Ascending aorta (tissue), 2 donors: ENCODE measurements around the gene PCDHGA4. TPM values are rescaled to one million over a fixed set of nuclear protein-coding genes. Genes with fewer than 3 reads are reported as not detected.

Source experiments
- DNase-seq, 2 donors: peaks; one replicate each; pipeline ENCODE4 v3.0.0-alpha.2; 2019; ENCODE audit warnings: low spot score in 2 of 2
- H3K27ac ChIP-seq, 2 donors: fragments of 200-600 bp; sonication (generic); one replicate each; pipeline ENCODE4 v1.5.1; 2016 to 2017; ENCODE audit warnings: mild to moderate bottlenecking in 1 of 2
- H3K27me3 ChIP-seq: fragments of 200-600 bp; sonication (generic); one replicate; pipeline ENCODE4 v1.5.1; 2017
- H3K36me3 ChIP-seq, 2 donors: fragments of 200-600 bp; sonication (generic); one replicate each; pipeline ENCODE4 v1.5.1; 2016
- H3K4me1 ChIP-seq, 2 donors: fragments of 200-600 bp; sonication (generic); one replicate each; pipeline ENCODE4 v1.5.1; 2016 to 2017; ENCODE audit warnings: mild to moderate bottlenecking in 1 of 2
- H3K4me3 ChIP-seq, 2 donors: fragments of 200-600 bp; sonication (generic); one replicate each; pipeline ENCODE4 v1.5.1; 2016 to 2017; ENCODE audit warnings: mild to moderate bottlenecking in 1 of 2
- H3K9me3 ChIP-seq, 2 donors: fragments of 200-600 bp; sonication (generic); one replicate each; pipeline ENCODE4 v1.5.1; 2016
- intact Hi-C: fragments of 100-400 bp; cut with DNase I; formaldehyde crosslinking; loops from one replicate; pipeline ENCODE4 v1.15.1; 2023
- total RNA-seq: library from RNA; depleted of rRNA; stranded (reverse); fragments of >200 nt; gene quantifications from one replicate; pipeline ENCODE4 v1.1.0, GENCODE V29; 2016
- TF ChIP-seq, protein P1 (sequence below), 3 experiments: fragments of 200-600 bp in 2 of 3; fragments of 450-650 bp in 1 of 3; sonication (generic) in 2 of 3; IDR thresholded peaks; one replicate each; pipeline ENCODE4 v1.5.1; 2016 to 2019; ENCODE audit warnings: antibody characterized with exemption in 3 of 3, mild to moderate bottlenecking in 1 of 3, moderate library complexity in 1 of 3

The PCDHGA4 gene
- total RNA-seq, 1 donor from 2014 or later = 4.3 TPM

DNA sequence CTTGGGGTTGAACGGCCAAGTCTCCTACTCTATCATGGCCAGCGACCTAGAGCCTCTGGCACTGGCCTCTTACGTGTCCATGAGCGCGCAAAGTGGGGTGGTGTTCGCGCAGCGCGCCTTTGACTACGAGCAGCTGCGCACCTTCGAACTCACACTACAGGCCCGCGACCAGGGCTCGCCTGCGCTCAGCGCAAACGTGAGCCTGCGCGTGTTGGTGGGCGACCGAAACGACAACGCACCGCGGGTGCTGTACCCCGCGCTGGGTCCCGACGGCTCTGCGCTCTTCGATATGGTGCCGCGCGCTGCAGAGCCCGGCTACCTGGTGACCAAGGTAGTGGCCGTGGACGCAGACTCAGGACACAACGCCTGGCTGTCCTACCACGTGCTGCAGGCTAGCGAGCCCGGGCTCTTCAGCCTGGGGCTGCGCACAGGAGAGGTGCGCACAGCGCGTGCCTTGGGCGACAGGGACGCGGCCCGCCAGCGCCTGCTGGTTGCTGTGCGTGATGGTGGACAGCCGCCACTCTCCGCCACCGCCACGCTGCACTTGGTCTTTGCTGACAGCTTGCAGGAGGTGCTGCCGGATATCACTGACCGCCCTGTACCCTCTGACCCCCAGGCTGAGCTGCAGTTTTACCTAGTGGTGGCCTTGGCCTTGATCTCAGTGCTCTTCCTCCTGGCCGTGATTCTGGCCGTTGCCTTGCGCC, 44.9 kb downstream of the PCDHGA4 start:
- no peaks in the 10 kb centered on the region for H3K4me1 ChIP-seq
- intact Hi-C loops = loop anchor here (5.0 to 10.0 kb wide), 2 partner anchors 125 to 163 kb away; no protein-coding TSS in a partner anchor
- peaks cover 79 to 97% of the 10 kb centered on the region in 2 donors for H3K9me3 ChIP-seq
- H3K27me3 ChIP-seq = no peaks in the 10 kb centered on the region
- H3K27ac ChIP-seq = no peak overlapping the region
- H3K36me3 ChIP-seq = peaks cover 0 to 5% of the 10 kb centered on the region in 2 donors
- TF ChIP-seq, protein P1, sequence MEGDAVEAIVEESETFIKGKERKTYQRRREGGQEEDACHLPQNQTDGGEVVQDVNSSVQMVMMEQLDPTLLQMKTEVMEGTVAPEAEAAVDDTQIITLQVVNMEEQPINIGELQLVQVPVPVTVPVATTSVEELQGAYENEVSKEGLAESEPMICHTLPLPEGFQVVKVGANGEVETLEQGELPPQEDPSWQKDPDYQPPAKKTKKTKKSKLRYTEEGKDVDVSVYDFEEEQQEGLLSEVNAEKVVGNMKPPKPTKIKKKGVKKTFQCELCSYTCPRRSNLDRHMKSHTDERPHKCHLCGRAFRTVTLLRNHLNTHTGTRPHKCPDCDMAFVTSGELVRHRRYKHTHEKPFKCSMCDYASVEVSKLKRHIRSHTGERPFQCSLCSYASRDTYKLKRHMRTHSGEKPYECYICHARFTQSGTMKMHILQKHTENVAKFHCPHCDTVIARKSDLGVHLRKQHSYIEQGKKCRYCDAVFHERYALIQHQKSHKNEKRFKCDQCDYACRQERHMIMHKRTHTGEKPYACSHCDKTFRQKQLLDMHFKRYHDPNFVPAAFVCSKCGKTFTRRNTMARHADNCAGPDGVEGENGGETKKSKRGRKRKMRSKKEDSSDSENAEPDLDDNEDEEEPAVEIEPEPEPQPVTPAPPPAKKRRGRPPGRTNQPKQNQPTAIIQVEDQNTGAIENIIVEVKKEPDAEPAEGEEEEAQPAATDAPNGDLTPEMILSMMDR (IDR thresholded peaks at IDR 0.05) = no peak
- no peak for DNase-seq
- H3K4me3 ChIP-seq = peak overlapping the region in 1 of 2 donors; percentile 20

DNA sequence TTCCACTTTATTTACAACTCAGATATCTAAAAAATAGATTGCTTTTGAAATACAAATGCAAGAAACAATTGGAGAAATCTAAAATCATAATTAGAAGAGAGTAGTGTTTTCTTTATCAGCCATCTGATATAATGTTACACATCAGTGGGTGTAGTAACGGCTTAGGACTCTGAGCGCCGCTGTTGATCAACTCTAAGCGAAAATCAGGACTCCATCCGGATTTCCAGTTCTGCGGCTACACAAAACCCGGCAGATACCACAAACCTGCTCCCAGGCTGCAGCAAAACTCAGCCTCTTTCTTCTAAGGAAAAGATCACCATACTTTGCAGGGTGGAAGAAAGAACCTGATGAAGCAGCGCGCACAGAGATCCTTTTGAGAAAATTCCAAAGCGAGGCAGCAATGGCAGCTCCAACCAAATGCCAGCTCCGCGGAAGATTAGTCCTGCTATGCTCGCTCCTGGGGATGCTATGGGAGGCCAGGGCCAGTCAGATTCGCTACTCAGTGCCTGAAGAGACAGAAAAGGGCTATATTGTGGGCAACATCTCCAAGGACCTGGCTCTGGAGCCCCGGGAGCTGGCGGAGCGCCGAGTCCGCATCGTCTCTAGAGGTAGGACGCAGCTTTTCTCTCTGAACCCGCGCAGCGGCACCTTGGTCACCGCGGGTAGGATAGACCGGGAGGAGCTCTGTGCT, 47.9 kb downstream of the PCDHGA4 start, which contains the start of gene PCDHGA9:
Gene PCDHGA9, plus strand, starts transcription at position 226 of the 691 bp plus-strand sequence. Its CDS starts 175 bp downstream, at position 401.
- Histone ChIP-seq H3K9me3 (peaks cover 87 to 97% of the 10 kb centered on the region in 2 donors), H3K4me3 (peak within 1 kb of the TSS; percentile 37 to 45), H3K27me3 (no peaks in the 10 kb centered on the region), H3K4me1 (no peaks in the 10 kb centered on the region), H3K36me3 (peaks cover 4 to 5% of the 10 kb centered on the region in 2 donors), H3K27ac (no peak within 1 kb of the TSS)
- intact Hi-C loops = loop anchor here (5.0 to 10.0 kb wide), 2 partner anchors 122 to 160 kb away; no protein-coding TSS in a partner anchor
- TF ChIP-seq, protein P1 (IDR thresholded peaks at IDR 0.05) = peak in 2 of 3 experiments; percentile 20 to 23
- DNase-seq = no peak

DNA sequence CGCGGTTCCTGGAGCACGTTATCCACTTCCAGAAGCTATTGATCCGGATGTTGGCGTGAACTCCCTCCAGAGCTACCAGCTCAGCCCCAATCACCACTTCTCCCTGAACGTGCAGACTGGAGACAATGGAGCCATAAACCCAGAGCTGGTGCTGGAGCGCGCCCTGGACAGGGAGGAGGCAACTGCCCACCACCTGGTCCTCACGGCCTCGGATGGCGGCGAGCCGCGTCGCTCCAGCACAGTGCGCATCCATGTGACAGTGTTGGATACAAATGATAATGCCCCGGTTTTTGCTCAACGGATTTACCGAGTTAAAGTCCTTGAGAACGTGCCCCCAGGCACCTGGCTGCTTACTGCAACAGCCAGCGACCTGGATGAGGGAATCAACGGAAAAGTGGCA, 48.6 kb downstream of the PCDHGA4 start:
- Histone ChIP-seq H3K9me3 (peaks cover 92 to 100% of the 10 kb centered on the region in 2 donors), H3K4me3 (peak overlapping the region; percentile 37 to 45), H3K36me3 (peaks cover 4 to 5% of the 10 kb centered on the region in 2 donors), H3K27ac (no peak overlapping the region), H3K4me1 (no peaks in the 10 kb centered on the region), H3K27me3 (no peaks in the 10 kb centered on the region)
- TF ChIP-seq, protein P1 (IDR thresholded peaks at IDR 0.05) = no peak
- intact Hi-C loops = loop anchor here (5.0 to 10.0 kb wide), 2 partner anchors 121 to 159 kb away; no protein-coding TSS in a partner anchor
- DNase-seq = no peak

Other genes with a start within 250 kb of the PCDHGA4 start
- gene PCDHB4, start 233.2 kb upstream of the PCDHGA4 start, total RNA-seq = 5.1 TPM
- 61.8 TPM for gene PCDHB5, start 219.8 kb upstream of the PCDHGA4 start, total RNA-seq
- gene PCDHB6, start 205.0 kb upstream of the PCDHGA4 start, total RNA-seq = 1.5 TPM
- gene PCDHB7, start 182.4 kb upstream of the PCDHGA4 start, total RNA-seq = 7.6 TPM
- gene PCDHB8, start 177.2 kb upstream of the PCDHGA4 start, total RNA-seq = 0.11 TPM
- gene PCDHB16, start 172.6 kb upstream of the PCDHGA4 start, total RNA-seq = 18.3 TPM
- gene PCDHB9, start 167.9 kb upstream of the PCDHGA4 start, total RNA-seq = 1.9 TPM
- gene PCDHB10, start 162.7 kb upstream of the PCDHGA4 start, total RNA-seq = 0.21 TPM
- 7.1 TPM for gene PCDHB11, start 155.4 kb upstream of the PCDHGA4 start, total RNA-seq
- 19.7 TPM for gene PCDHB12, start 146.3 kb upstream of the PCDHGA4 start, total RNA-seq
- gene PCDHB13, start 141.1 kb upstream of the PCDHGA4 start, total RNA-seq = 6.7 TPM
- 10.6 TPM for gene PCDHB14, start 131.7 kb upstream of the PCDHGA4 start, total RNA-seq
- 2.9 TPM for gene PCDHB15, start 109.6 kb upstream of the PCDHGA4 start, total RNA-seq
- gene SLC25A2, start 51.0 kb upstream of the PCDHGA4 start, total RNA-seq = not detected
- 30.1 TPM for gene TAF7, start 34.2 kb upstream of the PCDHGA4 start, total RNA-seq
- not detected for gene PCDHGA1, start 24.5 kb upstream of the PCDHGA4 start, total RNA-seq
- gene PCDHGA2, start 16.3 kb upstream of the PCDHGA4 start, total RNA-seq = 4.9 TPM
- gene PCDHGA3, start 11.2 kb upstream of the PCDHGA4 start, total RNA-seq = 9.2 TPM
- gene PCDHGB1, start 4.9 kb upstream of the PCDHGA4 start, total RNA-seq = 1.8 TPM
- 12.2 TPM for gene PCDHGB2, start 5.0 kb downstream of the PCDHGA4 start, total RNA-seq
- gene PCDHGA5, start 9.1 kb downstream of the PCDHGA4 start, total RNA-seq = 4.5 TPM
- gene PCDHGB3, start 15.2 kb downstream of the PCDHGA4 start, total RNA-seq = 14.4 TPM
- 2.0 TPM for gene PCDHGA6, start 18.9 kb downstream of the PCDHGA4 start, total RNA-seq
- gene PCDHGA7, start 27.7 kb downstream of the PCDHGA4 start, total RNA-seq = 4.2 TPM
- 3.6 TPM for gene PCDHGB4, start 32.7 kb downstream of the PCDHGA4 start, total RNA-seq
- gene PCDHGA8, start 37.6 kb downstream of the PCDHGA4 start, total RNA-seq = 3.2 TPM
- gene PCDHGB5, start 42.9 kb downstream of the PCDHGA4 start, total RNA-seq = 19.6 TPM
- 3.2 TPM for gene PCDHGA9, start 47.8 kb downstream of the PCDHGA4 start, total RNA-seq
- gene PCDHGB6, start 53.0 kb downstream of the PCDHGA4 start, total RNA-seq = 3.9 TPM
- gene PCDHGA10, start 58.0 kb downstream of the PCDHGA4 start, total RNA-seq = 4.4 TPM
- 10.2 TPM for gene PCDHGB7, start 62.7 kb downstream of the PCDHGA4 start, total RNA-seq
- 5.3 TPM for gene PCDHGA11, start 66.0 kb downstream of the PCDHGA4 start, total RNA-seq
- gene PCDHGA12, start 75.5 kb downstream of the PCDHGA4 start, total RNA-seq = 18.5 TPM
- gene PCDHGC3, start 120.9 kb downstream of the PCDHGA4 start, total RNA-seq = 51.4 TPM
- 59.3 TPM for gene PCDHGC4, start 130.0 kb downstream of the PCDHGA4 start, total RNA-seq
- gene PCDHGC5, start 134.1 kb downstream of the PCDHGA4 start, total RNA-seq = 0.11 TPM